HL-60 (cell line): ENCODE data around the gene GNAT2.

Experiments used
- CTCF ChIP-seq: IDR thresholded peaks from one replicate; pipeline ENCODE4 v1.5.1; 2011; ENCODE audit warnings: low read length, control low read depth, inconsistent platforms; ENCODE audit not compliant: insufficient read depth
- POLR2AphosphoS5 ChIP-seq: IDR thresholded peaks from 2 replicates; pipeline ENCODE4 v1.6.1; 2012; ENCODE audit warnings: low read depth
- REST ChIP-seq: IDR thresholded peaks from 2 replicates; pipeline ENCODE4 v1.6.1; 2012; ENCODE audit warnings: low read depth; ENCODE audit not compliant: insufficient replicate concordance
- SPI1 ChIP-seq: IDR thresholded peaks from 2 replicates; pipeline ENCODE4 v1.6.1; 2012; ENCODE audit warnings: low read depth, mild to moderate bottlenecking, borderline replicate concordance

GRCh38 chr1:109557520-109557919 is 61.9 kb downstream of the GNAT2 start:
- TF ChIP-seq CTCF (no peak), POLR2AphosphoS5 (no peak), REST (no peak), SPI1 (no peak)
